Activated T-cell treated with anti-CD3 and anti-CD28 coated beads, Interleukin-2, amount 50 U/mL, for 72 hours (primary cell): ENCODE data around the gene COX7B2. TPM values are rescaled to one million over a fixed set of nuclear protein-coding genes. Genes with fewer than 3 reads are reported as not detected.

Experiments
- ATAC-seq, 2 donors: fragments of 150-1000 bp; cut with Tn5 transposase; replicated peaks in 1 of 2; 2 replicates each; pipeline ENCODE4 v1.10.0; 2021; ENCODE audit warnings: moderate library complexity in 2 of 2, mild to moderate bottlenecking in 1 of 2
- DNase-seq, 2 donors: peaks; one replicate each; pipeline ENCODE4 v3.0.0; 2021 to 2022; ENCODE audit warnings: mixed read lengths in 1 of 2
- H3K27ac Mint-ChIP-seq: one replicate; pipeline ENCODE4 v1.8.0; 2022; ENCODE audit warnings: mild to moderate bottlenecking, moderate library complexity, mixed read lengths
- H3K27me3 Mint-ChIP-seq: one replicate; pipeline ENCODE4 v1.8.0; 2022; ENCODE audit warnings: low read depth, mixed read lengths
- H3K36me3 Mint-ChIP-seq, 2 donors: one replicate each; pipeline ENCODE4 v1.8.0; 2022; ENCODE audit warnings: mixed read lengths in 2 of 2, mild to moderate bottlenecking in 1 of 2; ENCODE audit not compliant: insufficient read depth in 2 of 2
- H3K4me1 Mint-ChIP-seq: one replicate; pipeline ENCODE4 v1.8.0; 2022; ENCODE audit warnings: low read depth, mixed read lengths
- H3K4me3 Mint-ChIP-seq, 2 donors: one replicate each; pipeline ENCODE4 v1.8.0; 2022; ENCODE audit warnings: mild to moderate bottlenecking in 2 of 2, mixed read lengths in 2 of 2, moderate library complexity in 2 of 2
- H3K9me3 Mint-ChIP-seq, 2 donors: one replicate each; pipeline ENCODE4 v1.8.0; 2022; ENCODE audit warnings: mixed read lengths in 2 of 2
- total RNA-seq, 2 donors: library from RNA; stranded (reverse); gene quantifications; one replicate each; pipeline ENCODE4 v1.2.3, GENCODE V29; 2022

The COX7B2 gene
- total RNA-seq, 2 donors from 2014 or later: not detected

DNA sequence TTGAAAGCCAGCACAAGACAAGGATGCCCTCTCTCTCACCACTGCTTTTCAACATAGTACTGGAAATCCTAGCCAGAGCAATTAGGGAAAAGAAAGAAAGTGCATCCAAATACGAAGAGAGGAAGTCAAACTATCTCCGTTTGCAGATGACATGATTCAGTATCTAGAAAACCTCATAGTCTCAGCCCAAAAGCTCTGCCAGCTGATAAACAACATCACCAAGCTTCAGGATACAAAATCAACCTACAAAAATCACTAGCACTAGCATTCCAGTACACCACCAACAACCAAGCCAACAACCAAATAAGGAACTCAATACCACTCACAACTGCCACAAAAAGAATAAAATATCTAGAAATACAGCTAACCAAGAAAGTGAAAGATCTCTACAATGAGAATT is 38.6 kb downstream of the COX7B2 start:
- no peaks in the 10 kb centered on the region for H3K4me1 Mint-ChIP-seq
- no peak overlapping the region for H3K4me3 Mint-ChIP-seq
- H3K9me3 Mint-ChIP-seq: no peaks in the 10 kb centered on the region
- no peaks in the 10 kb centered on the region for H3K36me3 Mint-ChIP-seq
- no peak for ATAC-seq
- H3K27ac Mint-ChIP-seq: no peak overlapping the region
- H3K27me3 Mint-ChIP-seq: no peaks in the 10 kb centered on the region
- no peak for DNase-seq

GRCh38 chr4:46856333-46856732 is 52.7 kb downstream of the COX7B2 start:
- DNase-seq (no peak), ATAC-seq (no peak)
- Mint-ChIP-seq H3K9me3 (no peaks in the 10 kb centered on the region), H3K27me3 (no peaks in the 10 kb centered on the region), H3K27ac (no peak overlapping the region), H3K4me3 (no peak overlapping the region), H3K4me1 (no peaks in the 10 kb centered on the region), H3K36me3 (no peaks in the 10 kb centered on the region)

DNA sequence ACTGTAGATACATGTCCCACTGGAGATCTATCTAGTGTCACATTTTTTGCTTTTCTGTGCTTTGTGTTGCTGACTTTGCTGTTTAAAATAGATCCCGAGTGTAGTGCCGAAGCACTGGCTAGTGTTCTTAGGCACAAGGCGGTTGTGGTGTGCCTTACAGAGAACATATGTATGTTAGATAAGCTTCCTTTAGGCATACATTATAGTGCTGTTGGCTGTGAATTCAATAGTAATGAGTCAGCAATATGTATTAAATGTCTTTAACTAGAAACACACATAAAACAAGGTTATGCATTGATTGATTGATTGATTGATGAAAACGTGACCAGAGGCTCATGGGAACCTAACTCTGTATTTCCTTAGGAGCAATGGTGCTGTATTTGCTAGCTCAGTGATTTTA is 56.2 kb downstream of the COX7B2 start:
- DNase-seq (no peak), ATAC-seq (no peak)
- Mint-ChIP-seq H3K27ac (no peak overlapping the region), H3K9me3 (no peaks in the 10 kb centered on the region), H3K36me3 (no peaks in the 10 kb centered on the region), H3K27me3 (no peaks in the 10 kb centered on the region), H3K4me1 (no peaks in the 10 kb centered on the region), H3K4me3 (no peak overlapping the region)

DNA sequence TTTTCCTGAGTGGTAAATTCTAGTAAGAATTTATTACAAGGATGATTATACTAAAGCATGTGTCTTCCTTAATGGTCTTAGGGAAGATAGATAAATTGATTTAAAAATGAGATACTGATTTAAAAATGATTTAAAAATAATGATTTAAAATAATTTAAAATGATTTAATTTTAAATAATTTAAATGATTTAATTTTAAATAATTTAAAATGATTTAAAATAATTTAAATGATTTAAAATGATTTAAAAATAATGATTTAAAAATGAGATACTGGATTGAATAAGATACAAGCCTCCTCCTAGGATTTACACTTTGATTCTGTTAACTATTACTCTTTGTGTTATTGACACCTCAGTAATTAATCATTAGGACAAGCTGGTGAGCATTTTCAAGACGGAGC is 59.0 kb downstream of the COX7B2 start:
- no peaks in the 10 kb centered on the region for H3K4me1 Mint-ChIP-seq
- H3K9me3 Mint-ChIP-seq: no peaks in the 10 kb centered on the region
- no peaks in the 10 kb centered on the region for H3K36me3 Mint-ChIP-seq
- DNase-seq (no peak), ATAC-seq (no peak)
- H3K27me3 Mint-ChIP-seq: no peaks in the 10 kb centered on the region
- no peak overlapping the region for H3K27ac Mint-ChIP-seq
- no peak overlapping the region for H3K4me3 Mint-ChIP-seq

DNA sequence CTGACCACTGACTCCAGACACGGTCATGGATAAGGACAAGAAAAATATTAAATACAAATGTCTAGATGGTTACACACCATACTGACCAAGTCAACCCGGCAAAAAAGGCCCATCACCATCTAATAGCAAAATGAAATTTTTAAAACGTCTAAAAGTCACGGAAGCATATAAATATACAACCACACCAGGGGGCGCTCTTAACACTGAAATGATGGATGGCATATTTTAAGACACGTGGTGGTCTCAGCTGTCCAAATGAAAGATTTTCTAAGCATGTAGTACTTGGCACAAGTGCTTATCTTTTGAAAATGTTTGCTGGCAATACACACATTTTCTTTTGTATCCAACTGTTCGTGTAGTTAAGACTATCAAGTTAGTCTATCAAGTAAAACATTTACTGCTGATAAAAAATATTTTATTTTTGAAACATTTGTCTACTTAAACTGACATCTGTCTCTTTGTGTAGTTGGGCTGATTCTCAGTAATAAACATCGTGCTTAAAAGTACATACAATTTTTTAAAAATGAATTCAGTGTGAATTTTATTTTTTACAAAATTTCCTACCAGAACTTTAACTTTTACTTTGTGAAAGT is 64.6 kb downstream of the COX7B2 start:
- ATAC-seq (no peak), DNase-seq (peak; percentile 41 to 58)
- H3K27ac Mint-ChIP-seq: no peak overlapping the region
- H3K4me1 Mint-ChIP-seq: no peaks in the 10 kb centered on the region
- H3K4me3 Mint-ChIP-seq: no peak overlapping the region
- H3K36me3 Mint-ChIP-seq: no peaks in the 10 kb centered on the region
- no peaks in the 10 kb centered on the region for H3K9me3 Mint-ChIP-seq
- no peaks in the 10 kb centered on the region for H3K27me3 Mint-ChIP-seq

GRCh38 chr4:46839128-46839527 is 69.9 kb downstream of the COX7B2 start:
- no peak for DNase-seq
- no peaks in the 10 kb centered on the region for H3K4me1 Mint-ChIP-seq
- no peak for ATAC-seq
- no peaks in the 10 kb centered on the region for H3K9me3 Mint-ChIP-seq
- no peaks in the 10 kb centered on the region for H3K27me3 Mint-ChIP-seq
- H3K4me3 Mint-ChIP-seq: no peak overlapping the region
- no peak overlapping the region for H3K27ac Mint-ChIP-seq
- H3K36me3 Mint-ChIP-seq: no peaks in the 10 kb centered on the region

GRCh38 chr4:46837639-46838038 is 71.4 kb downstream of the COX7B2 start:
- no peak overlapping the region for H3K27ac Mint-ChIP-seq
- no peak for DNase-seq
- H3K4me1 Mint-ChIP-seq: no peaks in the 10 kb centered on the region

DNA sequence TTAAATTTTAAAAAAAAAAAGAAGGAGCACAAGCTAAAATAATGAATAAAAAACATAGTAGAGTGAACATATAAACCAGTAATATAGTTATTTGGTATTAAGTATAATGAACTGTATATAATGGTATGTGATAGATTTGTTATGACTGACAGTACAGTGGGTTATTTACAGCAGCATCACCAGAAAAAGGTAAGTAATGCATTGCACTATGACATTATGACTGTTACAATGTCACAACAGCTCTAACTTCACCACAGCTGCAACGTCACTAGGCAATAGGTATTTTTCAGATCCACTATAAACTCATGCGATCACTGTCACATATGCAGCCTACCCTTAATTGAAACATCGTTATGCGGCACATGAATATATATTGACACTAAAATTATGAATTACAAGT is 72.5 kb downstream of the COX7B2 start:
- Mint-ChIP-seq H3K36me3 (no peaks in the 10 kb centered on the region), H3K27ac (no peak overlapping the region), H3K4me1 (no peaks in the 10 kb centered on the region), H3K9me3 (peaks cover 0 to 2% of the 10 kb centered on the region in 2 donors), H3K27me3 (no peaks in the 10 kb centered on the region), H3K4me3 (no peak overlapping the region)
- no peak for ATAC-seq
- no peak for DNase-seq

More at GRCh38 chr4:46837639-46838038, 71.4 kb downstream of the COX7B2 start:
- H3K36me3 Mint-ChIP-seq: no peaks in the 10 kb centered on the region
- H3K9me3 Mint-ChIP-seq: no peaks in the 10 kb centered on the region
- H3K27me3 Mint-ChIP-seq: no peaks in the 10 kb centered on the region
- H3K4me3 Mint-ChIP-seq: no peak overlapping the region
- ATAC-seq: no peak

- H3K27ac Mint-ChIP-seq: no peak overlapping the region
- DNase-seq (no peak), ATAC-seq (no peak)
- H3K36me3 Mint-ChIP-seq: no peaks in the 10 kb centered on the region
- no peaks in the 10 kb centered on the region for H3K27me3 Mint-ChIP-seq
- no peak overlapping the region for H3K4me3 Mint-ChIP-seq
- H3K9me3 Mint-ChIP-seq: peaks cover 1 to 2% of the 10 kb centered on the region in 2 donors
- H3K4me1 Mint-ChIP-seq: no peaks in the 10 kb centered on the region
Measured at GRCh38 chr4:46830971-46831454, 78.0 kb downstream of the COX7B2 start.

DNA sequence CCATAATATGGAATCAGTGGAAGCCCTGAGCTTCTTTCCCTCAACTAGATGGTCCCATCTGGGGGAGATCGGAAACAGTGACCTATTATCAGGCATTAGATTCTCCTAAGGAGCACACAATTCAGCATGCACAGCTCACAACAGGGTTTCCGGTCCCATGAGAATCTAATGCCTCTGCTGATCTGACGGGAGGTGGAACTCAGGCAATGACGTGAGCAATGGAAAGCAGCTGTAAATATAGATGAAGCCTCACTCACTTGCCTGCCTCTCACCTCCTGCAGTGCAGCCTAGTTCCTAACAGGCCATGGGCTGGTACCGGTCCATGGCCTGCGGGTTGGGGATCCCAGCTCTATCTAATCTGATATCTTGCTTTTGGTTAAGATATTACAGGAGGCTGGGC is 88.9 kb downstream of the COX7B2 start:
- DNase-seq: no peak
- Mint-ChIP-seq H3K27me3 (no peaks in the 10 kb centered on the region), H3K9me3 (peaks cover 2 to 6% of the 10 kb centered on the region in 2 donors), H3K4me1 (no peaks in the 10 kb centered on the region), H3K4me3 (no peak overlapping the region), H3K36me3 (no peaks in the 10 kb centered on the region), H3K27ac (no peak overlapping the region)
- ATAC-seq: no peak

DNA sequence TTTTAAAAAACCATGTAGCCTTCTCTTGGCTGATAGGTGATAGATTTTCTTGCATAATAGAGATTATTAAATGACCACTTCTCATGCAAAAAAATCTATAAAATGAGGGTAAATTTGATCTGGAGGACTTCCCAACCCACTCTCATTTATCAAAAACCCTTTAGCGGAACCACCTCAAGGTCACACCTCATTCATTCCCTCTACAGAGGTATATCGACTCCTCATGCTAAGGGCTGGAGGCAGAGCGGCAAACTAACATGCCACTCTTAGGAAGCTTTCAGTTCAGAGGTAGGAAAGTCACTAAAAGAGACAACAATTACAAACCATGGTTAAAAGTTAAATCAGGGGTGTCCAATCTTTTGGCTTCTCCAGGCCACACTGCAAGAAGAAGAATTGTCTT is 90.0 kb downstream of the COX7B2 start:
- H3K36me3 Mint-ChIP-seq: no peaks in the 10 kb centered on the region
- H3K27ac Mint-ChIP-seq: no peak overlapping the region
- DNase-seq (no peak), ATAC-seq (no peak)
- no peaks in the 10 kb centered on the region for H3K4me1 Mint-ChIP-seq
- no peaks in the 10 kb centered on the region for H3K27me3 Mint-ChIP-seq
- peaks cover 0 to 2% of the 10 kb centered on the region in 2 donors for H3K9me3 Mint-ChIP-seq
- H3K4me3 Mint-ChIP-seq: no peak overlapping the region

DNA sequence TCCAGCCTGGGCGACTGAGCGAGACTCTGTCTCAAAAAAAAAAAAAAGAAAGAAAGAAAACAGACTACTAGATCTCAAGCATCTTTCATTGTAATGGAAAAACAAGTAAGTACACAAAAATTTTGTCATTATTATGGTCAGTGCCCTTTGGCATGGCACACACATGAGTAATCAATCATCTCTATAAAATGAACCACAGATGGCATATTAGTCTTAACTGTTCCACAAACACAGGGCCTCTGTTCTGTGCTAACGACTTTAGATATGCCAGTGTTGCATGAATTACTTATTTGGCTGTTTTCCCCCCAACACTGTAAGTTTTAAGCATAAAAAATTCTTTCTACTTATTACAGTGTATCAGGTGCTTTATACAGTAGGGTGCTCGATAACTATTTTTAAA is 90.4 kb downstream of the COX7B2 start:
- H3K4me1 Mint-ChIP-seq: no peaks in the 10 kb centered on the region
- ATAC-seq: no peak
- H3K27ac Mint-ChIP-seq: no peak overlapping the region
- H3K27me3 Mint-ChIP-seq: no peaks in the 10 kb centered on the region
- no peaks in the 10 kb centered on the region for H3K36me3 Mint-ChIP-seq
- DNase-seq: no peak
- peaks cover 0 to 2% of the 10 kb centered on the region in 2 donors for H3K9me3 Mint-ChIP-seq
- H3K4me3 Mint-ChIP-seq: no peak overlapping the region

DNA sequence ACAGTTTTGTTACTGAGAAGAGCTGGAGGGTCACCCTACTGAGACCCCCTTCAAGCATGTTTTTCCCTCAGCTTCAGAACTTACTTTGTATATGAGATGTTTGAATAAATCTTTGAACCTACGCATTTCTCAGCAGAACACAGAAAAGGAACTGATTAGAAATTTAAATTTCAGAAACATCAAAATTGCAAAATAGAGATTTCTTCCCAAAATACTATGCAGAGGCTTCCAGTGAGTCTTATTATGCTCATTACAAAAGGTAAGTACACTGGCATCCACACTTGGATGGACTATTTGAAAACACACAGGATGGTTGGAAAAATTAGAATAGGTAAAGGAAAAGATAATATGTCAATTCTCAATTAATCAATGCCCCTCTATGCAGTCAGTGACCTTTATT is 91.2 kb downstream of the COX7B2 start:
- Mint-ChIP-seq H3K9me3 (peaks cover 0 to 2% of the 10 kb centered on the region in 2 donors), H3K27ac (no peak overlapping the region), H3K36me3 (no peaks in the 10 kb centered on the region), H3K4me1 (no peaks in the 10 kb centered on the region), H3K4me3 (no peak overlapping the region), H3K27me3 (no peaks in the 10 kb centered on the region)
- no peak for ATAC-seq
- no peak for DNase-seq

GRCh38 chr4:46804781-46805413 is 104.1 kb downstream of the COX7B2 start:
- no peaks in the 10 kb centered on the region for H3K4me1 Mint-ChIP-seq
- no peaks in the 10 kb centered on the region for H3K9me3 Mint-ChIP-seq
- DNase-seq: no peak
- no peaks in the 10 kb centered on the region for H3K36me3 Mint-ChIP-seq
- no peak overlapping the region for H3K4me3 Mint-ChIP-seq
- H3K27ac Mint-ChIP-seq: no peak overlapping the region
- H3K27me3 Mint-ChIP-seq: no peaks in the 10 kb centered on the region
- no peak for ATAC-seq
